Right lobe of liver (tissue), 6 donors: ENCODE data around the gene SLC5A11. TPM values are rescaled to one million over a fixed set of nuclear protein-coding genes. Genes with fewer than 3 reads are reported as not detected.
"Not testable (repeated sequence)": the region's sequence is repeated elsewhere in the genome, so short reads cannot be mapped to it uniquely, and the experiment has no call there.

Source experiments
- ATAC-seq, 4 donors: fragments of 200-7000 bp; cut with Tn5 transposase; one replicate each; pipeline ENCODE4 v1.9.1; 2020; ENCODE audit warnings: mild to moderate bottlenecking in 4 of 4, moderate library complexity in 4 of 4
- DNase-seq, 3 donors: peaks; one replicate each; pipeline ENCODE4 v3.0.0-alpha.2; 2020
- H3K27ac ChIP-seq, 3 donors: fragments of 200-600 bp; one replicate each; pipeline ENCODE4 v1.8.0; 2022
- H3K27me3 ChIP-seq, 2 donors: fragments of 200-600 bp; one replicate each; pipeline ENCODE4 v1.8.0; 2022
- H3K36me3 ChIP-seq, 4 donors: fragments of 200-600 bp; sonication (generic) in 1 of 4; one replicate each; pipeline versions ENCODE4 v1.5.1 to v1.8.0; 2017 to 2022; ENCODE audit warnings: control low read depth in 1 of 4
- H3K4me1 ChIP-seq, 4 donors: fragments of 200-600 bp; sonication (generic) in 1 of 4; one replicate each; pipeline versions ENCODE4 v1.5.1 to v1.8.0; 2017 to 2022; ENCODE audit warnings: control low read depth in 1 of 4
- H3K4me3 ChIP-seq, 3 donors: fragments of 200-600 bp; one replicate each; pipeline ENCODE4 v1.8.0; 2022
- H3K9me3 ChIP-seq, 4 donors: fragments of 200-600 bp; sonication (generic) in 1 of 4; one replicate each; pipeline versions ENCODE4 v1.5.1 to v1.8.0; 2017 to 2022; ENCODE audit warnings: control low read depth in 1 of 4
- POLR2A ChIP-seq: fragments of 450-650 bp; IDR thresholded peaks from one replicate; pipeline ENCODE4 v1.6.1; 2017; ENCODE audit warnings: antibody characterized with exemption, mild to moderate bottlenecking
- WGBS: methylation state at CpG from one replicate; pipeline ENCODE4 v1.1.6; 2018; ENCODE audit warnings: low coverage, low lambda C conversion rate; ENCODE audit not compliant: insufficient coverage; ENCODE audit errors: missing lambda C conversion rate; 5-methylcytosine and 5-hydroxymethylcytosine counted together
- intact Hi-C, 2 donors: fragments of 100-400 bp; cut with DNase I; formaldehyde crosslinking; loops; one replicate each; pipeline versions ENCODE4 v1.11.2 to v1.14.1; 2022
- total RNA-seq, 6 experiments: library from RNA; depleted of rRNA in 2 of 6; stranded (reverse); fragments of >200 nt in 2 of 6; fragmentation: NEBNext Ultra II Directional in 3 of 6; extraction: Animal tissue kit (Norgen Biotek cat#: 25700) in 3 of 6; gene quantifications; one replicate each; pipeline versions ENCODE4 v1.1.0 to v1.2.4, GENCODE V29; 2016 to 2023
- TF ChIP-seq, protein P1 (sequence below), 4 donors: fragments of 200-600 bp in 3 of 4; fragments of 450-650 bp in 1 of 4; IDR thresholded peaks; one replicate each; pipeline versions ENCODE4 v1.5.1 to v1.8.0; 2016 to 2022; ENCODE audit warnings: antibody characterized with exemption in 4 of 4, mild to moderate bottlenecking in 2 of 4
- donor health status: DM: no; HTN: yes; CAD: no.
- donor health status: DM: no; HTN: no; CAD: no.
- donor health status: DM: no; HTN: no; CAD: no.
- donor health status: DM: no; HTN: yes; CAD: no.
- donor health status: DM: no; HTN: yes; CAD: no.

SLC5A11 gene
- total RNA-seq, 6 experiments from 2014 or later: 0.43 to 1.6 (median 1.2) TPM

DNA sequence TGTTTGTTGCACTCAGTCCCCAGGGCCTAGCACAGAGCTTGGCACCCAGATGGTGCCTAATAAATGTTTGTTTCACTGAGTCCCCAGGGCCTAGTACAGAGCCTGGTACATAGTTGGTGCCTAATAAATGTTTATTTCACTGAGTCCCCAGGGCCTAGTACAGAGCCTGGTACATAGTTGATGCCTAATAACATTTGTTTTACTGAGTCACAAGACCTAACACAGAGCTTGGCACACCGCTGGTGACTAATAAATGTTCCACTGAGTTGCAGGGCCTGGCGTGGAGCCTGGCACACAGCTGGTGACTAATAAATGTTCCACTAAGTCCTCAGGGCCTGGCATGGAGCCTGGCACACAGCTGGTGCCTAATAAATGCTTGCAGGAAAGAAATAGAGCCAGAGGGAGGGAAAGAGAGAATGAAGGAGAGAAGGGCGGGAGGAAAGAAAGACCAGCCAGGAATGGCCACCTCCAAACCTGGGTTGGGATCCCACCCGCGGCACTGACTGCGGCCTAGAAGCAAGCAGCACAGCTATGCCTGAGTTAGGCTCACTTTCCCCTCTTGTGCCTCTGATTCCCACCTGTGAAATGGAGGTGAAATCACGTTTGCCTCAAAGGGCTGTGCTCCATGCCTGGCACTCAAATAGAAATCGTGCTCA is 7.5 kb downstream of the SLC5A11 start:
- 73% methylated on average over 3 of the region's 8 CpGs for WGBS
- Histone ChIP-seq H3K9me3 (no peaks in the 10 kb centered on the region), H3K4me3 (no peak overlapping the region), H3K36me3 (no peaks in the 10 kb centered on the region), H3K27ac (no peak overlapping the region), H3K4me1 (no peaks in the 10 kb centered on the region), H3K27me3 (no peaks in the 10 kb centered on the region)
- intact Hi-C loops: no loop called here
- DNase-seq (no peak), ATAC-seq (no peak)
- no peak for TF ChIP-seq POLR2A
- TF ChIP-seq, protein P1, sequence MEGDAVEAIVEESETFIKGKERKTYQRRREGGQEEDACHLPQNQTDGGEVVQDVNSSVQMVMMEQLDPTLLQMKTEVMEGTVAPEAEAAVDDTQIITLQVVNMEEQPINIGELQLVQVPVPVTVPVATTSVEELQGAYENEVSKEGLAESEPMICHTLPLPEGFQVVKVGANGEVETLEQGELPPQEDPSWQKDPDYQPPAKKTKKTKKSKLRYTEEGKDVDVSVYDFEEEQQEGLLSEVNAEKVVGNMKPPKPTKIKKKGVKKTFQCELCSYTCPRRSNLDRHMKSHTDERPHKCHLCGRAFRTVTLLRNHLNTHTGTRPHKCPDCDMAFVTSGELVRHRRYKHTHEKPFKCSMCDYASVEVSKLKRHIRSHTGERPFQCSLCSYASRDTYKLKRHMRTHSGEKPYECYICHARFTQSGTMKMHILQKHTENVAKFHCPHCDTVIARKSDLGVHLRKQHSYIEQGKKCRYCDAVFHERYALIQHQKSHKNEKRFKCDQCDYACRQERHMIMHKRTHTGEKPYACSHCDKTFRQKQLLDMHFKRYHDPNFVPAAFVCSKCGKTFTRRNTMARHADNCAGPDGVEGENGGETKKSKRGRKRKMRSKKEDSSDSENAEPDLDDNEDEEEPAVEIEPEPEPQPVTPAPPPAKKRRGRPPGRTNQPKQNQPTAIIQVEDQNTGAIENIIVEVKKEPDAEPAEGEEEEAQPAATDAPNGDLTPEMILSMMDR (IDR thresholded peaks at IDR 0.05): no peak

DNA sequence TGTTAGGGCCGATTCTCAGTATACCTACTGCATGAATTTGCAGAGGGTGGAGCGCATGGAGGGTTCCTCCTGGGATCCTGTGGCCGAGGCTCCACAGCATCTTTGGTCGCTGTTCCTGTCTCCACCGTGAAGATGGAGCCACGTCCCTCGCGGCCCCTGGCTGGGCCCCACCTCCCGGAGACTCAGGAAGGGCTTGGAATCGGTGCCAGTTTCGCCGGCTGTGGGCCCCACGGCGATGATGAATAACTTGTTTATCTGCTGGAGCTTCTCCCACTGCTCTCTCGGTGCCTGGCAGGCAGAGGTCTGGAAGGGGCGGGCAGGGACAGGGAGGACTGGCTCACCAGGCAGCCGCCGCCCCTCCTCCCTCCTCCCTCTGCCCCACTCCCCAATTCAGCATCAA is 8.1 kb downstream of the SLC5A11 start:
- Histone ChIP-seq H3K4me3 (no peak overlapping the region), H3K27me3 (no peaks in the 10 kb centered on the region), H3K4me1 (peaks cover 0 to under 1% (median 0%) of the 10 kb centered on the region in 4 donors), H3K36me3 (no peaks in the 10 kb centered on the region), H3K27ac (no peak overlapping the region), H3K9me3 (no peaks in the 10 kb centered on the region)
- no peak for DNase-seq
- no peak for TF ChIP-seq POLR2A
- TF ChIP-seq, protein P1 (IDR thresholded peaks at IDR 0.05): no peak
- WGBS: no CpG with 5 or more reads among the region's 18 CpGs
- ATAC-seq: no peak
- intact Hi-C loops: no loop called here

DNA sequence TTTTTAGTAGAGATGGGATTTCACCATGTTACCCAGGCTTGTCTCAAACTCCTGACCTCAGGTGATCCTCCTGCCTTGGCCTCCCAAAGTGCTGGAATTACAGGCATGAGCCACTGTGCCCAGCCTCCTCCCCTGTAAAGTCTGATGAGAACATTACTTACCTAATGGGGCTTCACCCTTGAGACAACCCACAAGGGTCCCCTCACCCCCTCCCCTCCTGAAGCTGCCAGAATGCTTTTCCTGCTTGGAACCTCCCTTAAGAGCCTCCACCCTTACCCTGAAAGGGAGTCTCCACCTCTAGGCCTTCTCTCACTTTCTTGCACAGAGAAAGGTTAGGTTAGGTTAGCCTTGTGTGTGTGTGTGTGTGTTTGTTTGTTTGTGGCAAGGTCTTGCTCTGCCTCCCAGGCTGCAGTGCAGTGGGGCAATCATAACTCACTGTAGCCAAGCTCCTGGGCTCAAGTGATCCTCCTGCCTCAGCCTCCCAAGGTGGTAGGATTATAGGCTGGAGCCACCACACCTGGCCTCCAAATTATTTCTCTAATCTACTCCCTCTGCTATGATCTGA is 8.9 kb downstream of the SLC5A11 start:
- TF ChIP-seq, protein P1 (IDR thresholded peaks at IDR 0.05): no peak
- no peak for TF ChIP-seq POLR2A
- H3K4me1 ChIP-seq: peaks cover 0 to 9% (median 0%) of the 10 kb centered on the region in 4 donors
- no peaks in the 10 kb centered on the region for H3K27me3 ChIP-seq
- no peak overlapping the region for H3K27ac ChIP-seq
- intact Hi-C loops: no loop called here
- DNase-seq (no peak), ATAC-seq (no peak)
- no peak overlapping the region for H3K4me3 ChIP-seq
- H3K36me3 ChIP-seq: no peaks in the 10 kb centered on the region
- no peaks in the 10 kb centered on the region for H3K9me3 ChIP-seq

DNA sequence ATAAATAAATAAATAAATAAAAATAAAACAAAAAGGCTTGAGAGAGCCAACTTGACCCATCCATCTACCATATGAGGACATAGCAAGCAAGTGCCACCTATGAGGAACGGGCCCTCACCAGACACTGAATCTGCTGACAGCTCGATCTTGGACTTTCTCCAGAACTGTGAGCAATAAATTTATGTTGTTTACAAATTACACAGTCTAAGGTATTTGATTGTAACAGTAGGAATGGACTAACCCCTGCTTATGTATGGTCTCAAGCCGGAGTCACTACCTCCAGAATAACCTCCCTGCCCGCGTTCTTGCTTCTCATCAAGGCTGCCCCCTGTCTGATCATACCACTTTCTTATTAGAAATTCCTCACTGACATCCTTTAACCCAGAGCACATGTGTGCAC is 9.9 kb downstream of the SLC5A11 start:
- TF ChIP-seq, protein P1 (IDR thresholded peaks at IDR 0.05): no peak
- TF ChIP-seq POLR2A: no peak
- DNase-seq (no peak), ATAC-seq (no peak)
- H3K27ac ChIP-seq: no peak overlapping the region
- H3K4me3 ChIP-seq: no peak overlapping the region
- no peaks in the 10 kb centered on the region for H3K27me3 ChIP-seq
- WGBS: 93% methylated on average over 3 of the region's 5 CpGs
- H3K9me3 ChIP-seq: no peaks in the 10 kb centered on the region
- peaks cover 0 to 10% (median 0%) of the 10 kb centered on the region in 4 donors for H3K4me1 ChIP-seq
- no peaks in the 10 kb centered on the region for H3K36me3 ChIP-seq
- intact Hi-C loops: no loop called here

DNA sequence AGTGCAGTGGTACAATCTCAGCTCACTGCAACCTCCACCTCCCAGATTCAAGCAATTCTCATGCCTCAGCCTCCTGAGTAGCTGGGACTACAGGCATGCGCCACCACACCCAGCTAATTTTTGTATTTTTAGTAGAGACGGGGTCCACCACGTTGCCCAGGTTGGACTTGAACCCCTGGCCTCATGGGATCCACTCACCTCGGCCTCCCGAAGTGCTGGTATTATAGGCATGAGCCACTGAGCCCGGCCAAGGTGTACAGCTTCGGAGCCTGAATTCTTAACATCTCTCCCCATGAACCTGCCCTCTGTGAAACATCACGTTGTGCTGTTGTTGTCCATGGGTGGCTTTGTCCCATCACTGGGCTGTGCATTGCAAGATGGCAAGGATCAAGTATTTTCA is 11.1 kb downstream of the SLC5A11 start:
- H3K4me3 ChIP-seq, H3K9me3 ChIP-seq, H3K36me3 ChIP-seq, intact Hi-C loops, H3K27me3 ChIP-seq, H3K27ac ChIP-seq, H3K4me1 ChIP-seq, DNase-seq, ATAC-seq: not testable (repeated sequence)
- 80% methylated on average over 4 of the region's 8 CpGs for WGBS
